HG03432 (cell line): ENCODE results near the gene RGMB.
A peak's percentile ranks its signal among the peaks of the same experiment; 100 is the strongest.

ENCODE experiments used
- ATAC-seq: cut with Tn5 transposase; IDR thresholded peaks from one replicate; pipeline ENCODE4 v1.9.1; 2021; ENCODE audit warnings: mild to moderate bottlenecking, moderate library complexity; ENCODE audit not compliant: unreplicated experiment

The RGMB gene

GRCh38 chr5:98768160-98768959 is 5.1 kb upstream of the RGMB start:
- ATAC-seq, result peak; percentile 38

GRCh38 chr5:98768960-98769209 is 4.6 kb upstream of the RGMB start:
- ATAC-seq, result no peak

GRCh38 chr5:98769210-98769958 is 4.1 kb upstream of the RGMB start:
- ATAC-seq, result no peak

GRCh38 chr5:98769959-98770208 is 3.6 kb upstream of the RGMB start:
- ATAC-seq, result no peak

- ATAC-seq, result no peak
Measured at GRCh38 chr5:98770209-98770910, 3.1 kb upstream of the RGMB start.

DNA sequence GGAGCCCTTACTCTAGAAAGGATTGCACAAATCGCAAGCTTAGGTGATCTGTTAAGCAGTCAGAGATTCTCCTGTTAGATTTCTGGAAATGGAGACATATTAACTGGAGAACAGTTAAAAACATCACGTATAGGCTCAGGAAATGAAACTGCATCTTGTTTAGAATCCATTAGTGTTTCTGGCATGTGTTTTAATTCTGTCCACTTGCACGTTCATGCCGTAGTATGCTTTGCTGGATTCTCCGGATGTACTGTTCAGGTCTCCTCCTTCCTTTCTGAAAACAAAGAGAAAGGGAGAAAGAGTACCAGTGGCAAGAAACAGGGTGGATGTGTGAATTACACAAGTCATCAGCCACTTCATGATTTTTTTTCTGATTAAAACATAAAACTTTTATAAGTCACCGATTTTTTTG is 2.5 kb upstream of the RGMB start:
- ATAC-seq, result no peak

DNA sequence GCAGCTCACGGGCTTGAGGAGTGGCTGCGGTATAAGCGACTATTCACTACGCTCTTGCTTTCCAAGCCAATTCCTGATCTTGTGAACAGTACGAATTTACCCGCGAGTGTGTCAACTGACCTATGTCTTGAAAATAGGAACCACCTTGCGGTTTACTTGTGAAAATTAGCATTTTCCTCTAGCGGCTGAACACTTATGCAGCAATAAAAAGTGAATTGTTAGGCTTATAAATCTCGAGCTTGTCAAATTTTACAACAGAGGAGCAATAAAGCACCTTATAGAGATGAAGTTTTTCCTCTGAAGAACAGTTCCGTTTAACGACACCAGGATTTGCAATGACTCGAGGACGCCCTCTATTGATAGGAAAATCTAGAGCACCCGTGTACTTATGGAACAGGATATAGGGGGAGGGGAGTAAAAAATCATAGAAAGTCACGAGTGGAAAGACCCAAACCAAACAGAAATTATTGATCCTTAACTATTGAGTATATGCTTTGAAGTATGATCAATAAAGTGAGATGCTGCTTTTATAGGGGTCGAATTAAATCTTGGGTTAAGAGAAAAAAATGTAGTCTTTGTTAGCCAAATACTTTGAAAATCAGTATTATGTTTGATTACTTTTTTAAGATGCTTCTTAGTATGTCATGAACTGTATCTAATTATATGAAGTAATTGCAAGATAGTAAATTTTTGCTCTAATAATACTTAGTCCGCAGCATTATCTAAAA is 1.9 kb upstream of the RGMB start:
- peak; percentile 7 for ATAC-seq

DNA sequence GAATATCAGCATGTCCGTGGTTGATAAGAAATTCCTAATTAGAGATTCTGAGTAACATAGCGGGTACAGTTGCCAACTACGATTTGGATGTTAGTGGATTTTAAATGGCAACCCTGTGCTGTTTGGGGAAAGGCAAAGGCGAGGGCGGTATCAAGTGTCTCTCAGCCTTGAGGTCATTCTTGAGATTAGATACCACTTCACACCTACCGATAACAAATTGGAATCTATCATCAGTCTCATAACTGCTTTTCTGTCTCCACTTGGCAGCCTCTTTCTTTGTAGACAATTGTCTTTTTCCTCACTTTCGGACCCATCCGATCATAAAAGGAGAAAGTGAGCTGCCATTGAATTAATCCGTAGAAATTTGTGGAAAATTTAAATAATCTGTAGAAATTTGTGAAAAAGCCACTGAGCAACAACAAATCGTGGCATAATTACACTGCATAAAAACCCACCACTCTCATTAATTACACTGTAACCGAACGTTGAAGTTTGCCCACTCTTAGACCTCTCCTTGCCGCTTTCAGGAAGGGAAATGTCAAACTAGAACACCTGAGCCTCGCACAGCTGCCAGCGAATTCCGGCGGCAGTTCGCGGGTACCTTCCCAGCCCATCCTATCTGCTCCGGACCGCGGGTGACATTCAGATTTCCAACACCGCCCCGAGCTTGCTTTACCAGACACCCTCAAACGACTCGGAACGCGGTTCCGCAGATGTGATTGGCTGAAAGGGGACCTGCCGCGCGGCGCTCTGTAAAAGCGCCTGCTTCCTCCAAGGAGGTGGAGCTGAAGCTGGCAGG is 849 bp upstream of the RGMB start:
- ATAC-seq, result peak; percentile 31

GRCh38 chr5:98773214-98773463 is 324 bp upstream of the RGMB start:
- no peak for ATAC-seq

DNA sequence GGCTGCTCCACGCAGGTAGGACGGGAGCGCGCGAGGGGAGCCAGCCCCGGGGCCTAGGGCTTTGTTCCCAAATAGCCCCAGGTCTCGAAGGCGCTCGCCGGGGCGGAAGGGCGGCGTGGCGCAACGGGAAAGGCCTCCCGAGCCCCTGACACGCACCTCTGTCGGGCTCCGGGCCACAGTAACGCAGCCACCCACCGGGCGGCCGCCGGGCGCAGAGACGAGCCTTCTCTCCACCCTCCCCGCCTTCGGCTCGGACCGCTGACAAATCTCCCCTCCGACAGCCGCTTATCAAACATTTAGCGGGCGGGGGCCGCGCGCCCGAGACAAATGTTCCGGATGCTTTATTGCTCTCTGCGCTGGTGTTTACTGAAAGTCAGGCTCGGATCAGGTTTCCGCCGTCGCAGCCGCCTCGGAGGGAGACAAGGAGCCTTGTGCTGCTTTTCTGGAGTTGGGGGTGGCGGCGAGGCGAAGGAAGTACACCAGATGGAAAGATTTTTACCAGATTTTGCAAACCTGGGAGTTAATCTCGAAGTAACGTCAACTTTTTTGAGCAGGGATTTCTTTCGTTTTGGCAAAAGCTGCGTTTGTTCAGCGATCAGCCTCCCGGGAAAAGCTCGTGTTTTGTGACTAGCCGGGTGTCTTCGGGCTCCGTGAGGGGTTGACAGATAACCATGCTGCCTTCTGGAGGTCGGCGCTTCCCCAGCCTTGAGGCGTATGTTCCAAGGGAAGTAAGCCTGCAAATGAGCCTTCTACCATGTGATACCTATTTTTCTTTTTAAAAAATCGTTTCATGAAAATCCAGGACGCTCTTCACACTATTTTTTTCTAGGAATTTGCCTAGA is 950 bp downstream of the RGMB start:
- ATAC-seq, result peak; percentile 35

- no peak for ATAC-seq
Measured at GRCh38 chr5:98775246-98776065, 2.0 kb downstream of the RGMB start.

DNA sequence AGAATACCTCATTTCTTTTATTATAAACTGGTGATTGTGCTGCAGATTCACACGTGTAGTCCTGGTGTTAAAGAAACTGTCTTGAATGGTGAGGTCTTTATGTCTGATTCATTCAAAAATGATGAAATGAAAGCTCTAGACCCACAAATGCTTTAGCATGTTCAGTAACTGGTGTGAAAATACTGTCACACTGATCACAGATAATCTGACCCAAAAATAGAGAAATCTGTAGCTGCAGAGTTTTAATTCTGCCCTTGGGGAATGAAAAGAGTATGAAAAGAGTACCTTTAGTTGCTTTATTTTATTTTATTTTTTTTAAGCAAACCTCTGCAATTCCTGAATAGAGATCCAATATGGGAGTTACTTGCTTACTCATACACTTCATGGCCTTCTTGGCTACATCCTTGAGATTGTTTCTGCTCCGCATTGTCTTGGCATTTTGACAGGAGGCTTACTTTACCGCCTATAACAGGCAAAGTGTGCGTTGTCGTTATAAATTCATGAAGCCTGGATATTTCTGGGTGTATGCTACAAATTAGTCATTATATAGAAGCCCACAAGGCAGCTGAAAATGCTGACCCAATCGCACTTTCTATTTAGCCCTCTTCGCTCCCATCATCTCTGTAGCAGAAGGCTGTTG is 2.7 kb downstream of the RGMB start:
- ATAC-seq, result no peak

DNA sequence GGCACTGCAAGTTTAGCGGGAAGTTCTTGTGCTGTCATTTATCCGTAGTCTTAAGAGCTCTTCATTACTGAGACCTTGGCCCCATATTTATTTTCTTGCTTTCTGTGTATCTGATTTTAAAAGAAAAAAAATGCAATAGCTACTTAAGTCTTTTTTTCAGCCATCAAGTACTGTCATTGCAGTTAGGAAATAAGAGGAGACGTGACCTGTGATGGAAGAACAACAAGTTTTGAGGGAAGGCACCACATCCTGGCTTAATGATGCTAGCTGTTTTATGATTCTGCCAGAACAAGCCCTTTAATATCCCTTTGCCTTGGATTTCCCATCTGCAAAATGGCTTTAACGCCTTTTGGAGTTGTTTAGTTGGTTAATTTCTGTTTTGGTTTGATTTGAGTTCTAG is 3.8 kb downstream of the RGMB start:
- ATAC-seq, result no peak

DNA sequence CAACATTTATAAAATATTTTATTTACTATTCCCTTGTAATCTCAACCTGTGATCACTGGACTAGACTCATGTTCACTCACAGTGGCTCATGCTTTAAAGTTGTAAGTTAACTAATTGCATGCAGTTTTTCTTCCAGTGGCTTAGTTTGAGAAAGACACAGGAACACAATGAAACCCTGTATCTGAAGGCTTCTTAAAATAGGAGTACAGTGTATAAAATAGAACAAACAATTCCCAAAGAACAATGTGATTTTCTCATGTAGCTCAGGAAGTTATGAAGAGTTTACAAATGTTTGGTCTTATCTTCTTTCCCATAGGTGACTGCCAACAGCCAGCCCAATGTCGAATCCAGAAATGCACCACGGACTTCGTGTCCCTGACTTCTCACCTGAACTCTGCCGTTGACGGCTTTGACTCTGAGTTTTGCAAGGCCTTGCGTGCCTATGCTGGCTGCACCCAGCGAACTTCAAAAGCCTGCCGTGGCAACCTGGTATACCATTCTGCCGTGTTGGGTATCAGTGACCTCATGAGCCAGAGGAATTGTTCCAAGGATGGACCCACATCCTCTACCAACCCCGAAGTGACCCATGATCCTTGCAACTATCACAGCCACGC is 5.9 kb downstream of the RGMB start:
- ATAC-seq, result no peak

- ATAC-seq, result no peak
Measured at GRCh38 chr5:98780390-98780789, 6.9 kb downstream of the RGMB start.

DNA sequence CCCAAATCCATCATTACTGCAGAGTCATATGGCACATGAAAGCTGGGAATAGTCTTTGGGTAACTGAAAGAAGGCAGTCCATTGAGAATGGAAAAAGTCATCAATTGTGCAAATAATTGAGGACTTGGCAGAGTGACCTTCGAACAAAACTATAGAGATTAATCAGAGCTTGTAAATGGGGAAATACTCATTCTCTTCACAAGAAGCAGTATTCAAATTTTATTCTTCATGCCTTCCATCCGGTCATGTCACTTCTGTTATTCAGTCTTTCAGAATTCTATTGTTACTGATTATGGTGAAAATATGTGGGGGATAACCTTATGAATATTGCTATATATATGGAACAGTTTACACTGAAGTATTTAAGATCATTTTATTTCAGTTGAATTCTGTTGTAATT is 8.1 kb downstream of the RGMB start:
- ATAC-seq, result no peak

DNA sequence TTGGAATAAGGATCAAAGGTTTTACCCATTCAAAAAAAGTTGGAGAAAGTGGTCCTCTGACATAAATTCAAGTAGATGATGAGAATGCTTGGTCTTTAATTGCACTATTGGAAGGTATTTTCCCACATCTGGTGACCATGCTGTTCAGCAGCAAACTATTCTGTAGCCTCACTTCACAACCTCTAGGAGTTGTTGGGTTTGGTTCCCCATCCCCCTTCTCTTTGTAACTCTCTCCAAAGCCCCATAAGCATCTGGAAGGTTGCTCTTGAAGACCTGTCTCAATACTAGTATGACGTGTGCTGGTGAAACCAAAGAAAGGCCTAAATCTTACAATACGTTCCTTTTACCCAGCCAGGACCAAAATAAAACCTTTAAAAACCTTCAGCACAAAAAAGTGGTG is 8.5 kb downstream of the RGMB start:
- ATAC-seq, result no peak

GRCh38 chr5:98783051-98783649 is 9.7 kb downstream of the RGMB start:
- no peak for ATAC-seq
